VCaP (cell line): ENCODE results near the gene HEATR3.

Experiments used
- H3K27ac ChIP-seq: fragments of 450-650 bp; 2 replicates; pipeline ENCODE4 v1.5.1; 2017
- TF ChIP-seq, protein P1 (sequence below): fragments of 450-650 bp; conservative IDR thresholded peaks from 2 replicates; pipeline ENCODE4 v1.5.1; 2017; ENCODE audit warnings: mild to moderate bottlenecking, moderate library complexity

The HEATR3 gene

DNA sequence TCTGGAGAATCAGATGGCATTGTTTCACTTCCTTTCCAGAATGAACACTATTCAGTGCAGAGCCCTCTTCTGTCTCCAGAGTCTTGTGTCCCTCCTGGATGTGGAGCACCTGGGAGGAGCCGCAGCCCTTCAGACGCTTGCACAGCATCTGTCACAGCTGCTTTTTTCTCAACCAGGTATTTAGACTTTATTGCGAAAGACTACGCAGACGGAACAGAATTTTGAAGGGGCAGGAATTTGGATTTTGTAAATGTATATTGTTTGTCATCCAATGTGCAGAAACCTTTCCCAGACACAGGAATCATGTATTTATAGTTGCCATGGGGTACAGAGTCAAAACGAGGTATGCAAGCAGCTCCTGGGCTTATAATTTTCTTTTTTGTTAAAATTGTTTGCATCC, 20.4 kb downstream of the HEATR3 start:
- no peak overlapping the region for H3K27ac ChIP-seq
- TF ChIP-seq, protein P1, sequence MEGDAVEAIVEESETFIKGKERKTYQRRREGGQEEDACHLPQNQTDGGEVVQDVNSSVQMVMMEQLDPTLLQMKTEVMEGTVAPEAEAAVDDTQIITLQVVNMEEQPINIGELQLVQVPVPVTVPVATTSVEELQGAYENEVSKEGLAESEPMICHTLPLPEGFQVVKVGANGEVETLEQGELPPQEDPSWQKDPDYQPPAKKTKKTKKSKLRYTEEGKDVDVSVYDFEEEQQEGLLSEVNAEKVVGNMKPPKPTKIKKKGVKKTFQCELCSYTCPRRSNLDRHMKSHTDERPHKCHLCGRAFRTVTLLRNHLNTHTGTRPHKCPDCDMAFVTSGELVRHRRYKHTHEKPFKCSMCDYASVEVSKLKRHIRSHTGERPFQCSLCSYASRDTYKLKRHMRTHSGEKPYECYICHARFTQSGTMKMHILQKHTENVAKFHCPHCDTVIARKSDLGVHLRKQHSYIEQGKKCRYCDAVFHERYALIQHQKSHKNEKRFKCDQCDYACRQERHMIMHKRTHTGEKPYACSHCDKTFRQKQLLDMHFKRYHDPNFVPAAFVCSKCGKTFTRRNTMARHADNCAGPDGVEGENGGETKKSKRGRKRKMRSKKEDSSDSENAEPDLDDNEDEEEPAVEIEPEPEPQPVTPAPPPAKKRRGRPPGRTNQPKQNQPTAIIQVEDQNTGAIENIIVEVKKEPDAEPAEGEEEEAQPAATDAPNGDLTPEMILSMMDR, result no peak

DNA sequence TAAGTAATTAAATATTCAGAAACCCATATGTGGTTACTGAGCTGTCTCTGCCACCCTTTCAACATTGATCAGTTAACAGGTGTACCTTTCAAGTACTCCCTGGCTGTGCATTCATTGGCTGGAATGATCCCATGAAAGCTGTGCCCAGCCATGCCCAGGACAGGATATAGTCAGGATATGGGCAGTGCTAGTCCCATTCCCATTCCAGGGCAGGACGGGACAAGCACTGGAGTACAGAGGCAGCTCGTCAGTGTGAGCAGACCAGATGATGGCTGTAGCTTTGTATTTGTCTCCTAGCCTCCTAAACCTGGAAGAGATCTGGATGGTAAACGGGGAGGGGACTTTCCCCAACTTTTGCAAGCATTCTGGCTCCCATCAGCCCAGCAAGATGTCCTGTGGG, 22.5 kb downstream of the HEATR3 start:
- H3K27ac ChIP-seq, result no peak overlapping the region
- TF ChIP-seq, protein P1, result no peak

DNA sequence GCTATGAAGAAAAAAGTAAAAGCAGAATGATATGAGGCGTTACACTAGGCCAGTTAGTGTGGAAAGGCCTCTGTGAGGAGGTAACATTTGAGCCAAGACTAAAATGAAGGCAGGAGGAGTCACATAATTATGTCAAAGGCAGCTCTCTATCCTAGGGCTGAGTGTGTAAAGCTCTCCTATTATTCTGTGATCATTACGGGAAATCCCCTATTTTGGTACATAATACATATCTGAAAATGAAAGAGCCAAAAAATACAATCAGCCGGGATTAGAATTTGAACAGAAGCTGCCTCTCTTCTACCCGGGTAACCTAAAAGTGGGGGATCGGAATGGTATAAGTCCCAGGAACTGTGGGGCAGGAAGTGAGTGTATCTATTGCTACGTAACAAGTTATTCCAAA, 27.1 kb downstream of the HEATR3 start:
- TF ChIP-seq, protein P1, result no peak
- H3K27ac ChIP-seq, result no peak overlapping the region

DNA sequence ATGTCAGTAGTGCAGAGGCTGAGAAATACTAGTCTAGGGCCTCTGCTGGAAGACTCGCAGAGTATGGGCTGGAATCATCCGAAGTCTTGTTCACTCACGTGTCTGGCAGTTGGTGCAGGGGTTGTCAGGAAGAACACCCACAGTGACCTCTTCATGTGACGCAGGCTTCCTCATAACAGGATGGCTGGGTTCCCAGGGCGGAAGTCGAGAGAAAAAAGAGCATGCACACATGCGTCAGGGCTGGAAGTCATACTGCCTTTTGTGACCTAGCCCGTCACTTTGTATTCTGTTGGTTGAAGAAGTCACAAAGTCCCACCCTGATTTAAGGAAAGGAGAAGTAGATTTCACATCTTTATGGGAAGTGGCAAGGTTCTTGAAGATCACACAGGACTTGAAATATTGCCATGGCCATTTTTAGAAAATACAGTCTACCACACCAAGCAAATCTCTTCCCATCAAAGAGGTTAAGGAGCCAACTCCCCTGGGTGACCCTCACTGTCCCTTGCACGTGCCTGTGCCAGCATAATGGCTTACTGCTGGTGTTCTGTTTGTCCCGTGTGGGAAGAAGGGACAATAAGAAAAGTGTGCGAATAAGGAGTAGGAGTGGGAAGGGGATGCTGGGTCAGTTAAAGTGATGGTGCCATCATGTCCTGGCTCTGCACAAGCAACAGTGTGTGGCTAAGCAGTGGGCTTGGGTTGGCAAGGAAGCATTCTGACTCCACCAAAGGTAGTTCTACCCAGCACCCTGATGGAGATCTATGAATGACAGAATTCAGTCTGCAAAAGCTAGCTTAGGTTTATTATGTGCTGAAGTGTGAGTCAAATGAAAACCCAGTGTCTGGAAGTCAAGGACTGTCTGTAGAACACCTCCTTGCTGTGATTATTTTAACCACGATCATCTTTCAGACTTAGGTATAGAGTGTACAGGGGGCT, 28.1 kb downstream of the HEATR3 start:
- H3K27ac ChIP-seq, result no peak overlapping the region
- TF ChIP-seq, protein P1, result no peak

DNA sequence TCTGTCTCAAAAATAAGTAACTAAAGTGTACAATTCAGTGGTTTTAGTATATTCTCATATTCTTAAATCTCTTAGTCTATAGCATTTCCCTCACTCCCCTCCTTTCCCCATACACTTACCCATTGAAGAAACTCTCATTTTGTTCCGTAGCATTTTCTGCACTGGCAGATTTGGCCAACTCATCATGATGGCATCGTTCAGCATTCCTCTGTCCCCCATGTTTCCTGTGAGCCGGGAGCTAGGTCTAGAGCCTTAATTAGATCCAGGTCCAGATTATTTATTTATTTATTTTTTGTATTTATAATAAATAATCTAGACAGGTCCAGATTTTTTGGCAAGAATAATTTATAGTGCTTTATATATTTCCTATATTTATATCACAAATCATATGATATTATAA, 31.0 kb downstream of the HEATR3 start:
- no peak overlapping the region for H3K27ac ChIP-seq
- TF ChIP-seq, protein P1, result no peak

DNA sequence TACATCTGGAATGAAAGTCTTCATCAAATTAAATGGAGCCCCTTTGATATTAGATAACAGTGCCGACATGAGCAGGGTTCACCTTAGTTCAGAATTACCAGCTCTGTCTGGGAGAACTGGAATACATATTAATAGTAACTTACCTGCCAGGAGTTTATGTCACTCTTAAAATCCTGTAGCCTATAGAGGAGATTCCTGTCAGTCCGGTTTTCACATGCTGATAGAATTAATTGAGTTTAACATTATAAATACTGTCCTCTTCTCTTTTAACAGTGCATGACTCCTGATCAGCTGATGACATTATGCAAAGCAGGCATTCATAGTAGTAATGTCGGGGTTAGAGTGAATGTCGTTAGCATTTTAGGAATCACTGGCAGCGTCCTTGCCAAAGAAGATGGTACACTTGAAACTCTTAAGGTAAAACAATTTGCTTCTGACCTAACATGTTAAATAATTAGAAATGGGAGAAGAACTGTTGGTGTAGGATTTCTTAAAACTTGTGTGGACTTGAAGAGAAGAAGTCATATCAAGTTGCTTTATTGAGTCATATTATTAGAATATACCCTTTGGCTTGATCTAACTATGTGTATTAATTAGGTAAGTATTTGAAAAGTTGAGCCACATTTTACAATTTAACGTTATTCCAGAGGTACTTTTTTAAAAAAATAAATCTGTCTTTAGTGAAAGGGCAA, 34.3 kb downstream of the HEATR3 start:
- H3K27ac ChIP-seq, result peak overlapping the region; percentile 74

More for the DNA sequence above, 34.3 kb downstream of the HEATR3 start:
- TF ChIP-seq, protein P1, result no peak
